AG09319 (cell line): ENCODE data around the gene CABLES1.

Experiments
- DNase-seq: peaks from one replicate; pipeline ENCODE4 v3.0.0-alpha.2; 2010; ENCODE audit warnings: low read depth; ENCODE audit errors: extremely low read depth
- TF ChIP-seq, protein P1 (sequence below): IDR thresholded peaks from 2 replicates; pipeline ENCODE4 v1.5.1; 2011; ENCODE audit warnings: low read depth, mild to moderate bottlenecking, inconsistent platforms, low read length, moderate library complexity

The CABLES1 gene

GRCh38 chr18:23176701-23177432, 41.6 kb downstream of the CABLES1 start:
- DNase-seq = no peak
- TF ChIP-seq, protein P1, sequence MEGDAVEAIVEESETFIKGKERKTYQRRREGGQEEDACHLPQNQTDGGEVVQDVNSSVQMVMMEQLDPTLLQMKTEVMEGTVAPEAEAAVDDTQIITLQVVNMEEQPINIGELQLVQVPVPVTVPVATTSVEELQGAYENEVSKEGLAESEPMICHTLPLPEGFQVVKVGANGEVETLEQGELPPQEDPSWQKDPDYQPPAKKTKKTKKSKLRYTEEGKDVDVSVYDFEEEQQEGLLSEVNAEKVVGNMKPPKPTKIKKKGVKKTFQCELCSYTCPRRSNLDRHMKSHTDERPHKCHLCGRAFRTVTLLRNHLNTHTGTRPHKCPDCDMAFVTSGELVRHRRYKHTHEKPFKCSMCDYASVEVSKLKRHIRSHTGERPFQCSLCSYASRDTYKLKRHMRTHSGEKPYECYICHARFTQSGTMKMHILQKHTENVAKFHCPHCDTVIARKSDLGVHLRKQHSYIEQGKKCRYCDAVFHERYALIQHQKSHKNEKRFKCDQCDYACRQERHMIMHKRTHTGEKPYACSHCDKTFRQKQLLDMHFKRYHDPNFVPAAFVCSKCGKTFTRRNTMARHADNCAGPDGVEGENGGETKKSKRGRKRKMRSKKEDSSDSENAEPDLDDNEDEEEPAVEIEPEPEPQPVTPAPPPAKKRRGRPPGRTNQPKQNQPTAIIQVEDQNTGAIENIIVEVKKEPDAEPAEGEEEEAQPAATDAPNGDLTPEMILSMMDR = no peak

DNA sequence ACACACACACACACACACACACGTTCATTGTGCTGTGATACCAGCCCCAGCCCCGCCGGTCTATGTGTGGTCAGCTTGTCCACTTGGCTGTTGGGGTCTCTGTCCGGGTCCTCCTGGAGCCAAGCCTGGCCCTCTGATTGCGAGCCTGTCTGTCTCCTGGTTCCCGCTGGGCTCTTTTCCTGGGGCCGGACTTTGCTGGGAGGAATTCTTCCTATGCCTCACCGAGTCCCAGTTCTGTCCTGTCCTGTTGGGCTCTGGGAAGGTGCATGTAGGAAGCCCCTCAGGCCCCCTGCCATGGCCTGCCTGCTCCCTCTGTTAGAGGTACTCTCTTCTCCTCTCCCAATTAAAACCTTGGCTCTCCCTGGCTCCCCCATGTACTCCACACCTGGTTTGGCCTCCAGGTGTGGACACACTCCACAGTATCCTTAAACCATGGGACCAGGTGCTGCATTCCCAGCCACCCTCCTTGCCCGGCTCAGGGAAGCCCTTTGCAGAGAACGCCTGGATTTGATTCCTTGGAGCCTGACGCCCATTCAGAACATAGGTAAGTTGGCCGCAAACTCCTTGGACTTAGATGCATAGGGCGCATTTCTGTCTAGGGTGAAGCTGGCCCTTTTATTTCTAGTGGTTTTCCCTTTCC, 42.3 kb downstream of the CABLES1 start:
- DNase-seq = no peak
- TF ChIP-seq, protein P1 = no peak

GRCh38 chr18:23178201-23178600, 42.9 kb downstream of the CABLES1 start:
- no peak for DNase-seq
- TF ChIP-seq, protein P1 = no peak

DNA sequence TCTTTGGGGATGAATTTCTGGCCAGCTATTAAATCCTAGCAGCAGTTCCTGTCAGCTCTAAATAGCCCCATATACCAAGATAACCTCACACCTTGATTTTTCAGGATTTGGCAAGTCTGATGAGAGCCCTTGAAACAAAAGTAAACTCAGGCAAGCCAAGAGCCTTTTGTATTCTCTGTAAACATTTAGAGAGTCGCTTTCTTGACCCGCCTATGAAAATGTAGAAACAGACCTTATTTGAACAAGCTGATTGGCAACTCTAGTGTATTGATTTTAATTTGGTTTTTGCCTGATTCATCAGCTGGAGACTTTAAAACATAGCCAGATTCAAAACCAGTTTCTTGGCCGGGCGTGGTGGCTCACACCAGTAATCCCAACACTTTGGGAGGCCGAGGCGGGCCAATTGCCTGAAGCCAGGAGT, 43.4 kb downstream of the CABLES1 start:
- TF ChIP-seq, protein P1 = no peak
- DNase-seq = no peak

- TF ChIP-seq, protein P1 = no peak
- DNase-seq = no peak
Measured at GRCh38 chr18:23179416-23179815, 44.1 kb downstream of the CABLES1 start.

DNA sequence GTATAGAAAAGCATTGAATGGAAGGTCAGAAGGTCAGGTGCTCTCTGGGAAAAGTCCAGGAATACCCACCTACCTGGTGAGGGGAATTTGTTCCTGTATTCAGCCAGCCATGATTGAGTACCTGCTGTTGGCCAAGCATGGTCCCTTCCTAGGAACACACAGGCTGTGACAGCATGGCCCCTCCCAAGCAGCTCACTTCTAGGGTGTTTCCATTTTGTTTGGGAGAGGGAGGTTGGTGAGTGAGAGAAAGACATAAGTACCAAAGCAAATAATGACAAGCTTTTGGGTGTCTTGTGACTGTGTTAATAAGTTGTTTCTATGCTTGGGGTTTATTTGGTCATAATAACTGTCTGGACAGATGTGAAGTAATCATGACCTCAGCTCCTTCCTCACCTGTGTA, 46.3 kb downstream of the CABLES1 start:
- DNase-seq = no peak
- TF ChIP-seq, protein P1 = no peak

- TF ChIP-seq, protein P1 = no peak
- DNase-seq = no peak
Measured at GRCh38 chr18:23182606-23183005, 47.3 kb downstream of the CABLES1 start.
